Transverse colon (tissue), 4 donors: ENCODE measurements around the gene BANP. TPM values are rescaled to one million over a fixed set of nuclear protein-coding genes. Genes with fewer than 3 reads are reported as not detected.

Source experiments
- DNase-seq: peaks from one replicate; pipeline ENCODE4 v3.0.0-alpha.2; 2019
- H3K27ac ChIP-seq, 4 donors: fragments of 200-600 bp; sonication (generic); 2 replicates each; pipeline ENCODE4 v1.5.1; 2016 to 2018; ENCODE audit warnings: inconsistent platforms in 4 of 4
- H3K27me3 ChIP-seq: fragments of 200-600 bp; sonication (generic); 2 replicates; pipeline ENCODE4 v1.5.1; 2017; ENCODE audit warnings: inconsistent platforms
- H3K36me3 ChIP-seq, 4 donors: fragments of 200-600 bp; sonication (generic); 2 replicates each; pipeline ENCODE4 v1.5.1; 2017 to 2019; ENCODE audit warnings: inconsistent platforms in 4 of 4
- H3K4me1 ChIP-seq, 4 donors: fragments of 200-600 bp; sonication (generic); 2 replicates each; pipeline ENCODE4 v1.5.1; 2017 to 2020; ENCODE audit warnings: inconsistent platforms in 4 of 4
- H3K4me3 ChIP-seq, 4 donors: fragments of 200-600 bp; sonication (generic); 1 replicate in 1 of 4; 2 replicates in 3 of 4; pipeline versions ENCODE4 v1.5.1 to v1.6.1; 2017 to 2019; ENCODE audit warnings: inconsistent platforms in 4 of 4
- H3K9me3 ChIP-seq, 2 donors: fragments of 200-600 bp; sonication (generic); 2 replicates each; pipeline ENCODE4 v1.5.1; 2017 to 2019; ENCODE audit warnings: inconsistent platforms in 2 of 2
- CTCF ChIP-seq, 5 experiments: fragments of 200-600 bp in 3 of 5; fragments of 450-650 bp in 2 of 5; sonication (generic) in 3 of 5; IDR thresholded peaks; 1 replicate in 2 of 5; 2 replicates in 3 of 5; pipeline ENCODE4 v1.5.1; 2016 to 2017; ENCODE audit warnings: antibody characterized with exemption in 5 of 5, inconsistent platforms in 3 of 5, mild to moderate bottlenecking in 2 of 5, moderate library complexity in 1 of 5
- EP300 ChIP-seq: sonication (generic); formaldehyde crosslinking; IDR thresholded peaks from one replicate; pipeline ENCODE4 v1.6.1; 2017; ENCODE audit warnings: antibody characterized with exemption, low read depth
- POLR2A ChIP-seq: fragments of 450-650 bp; IDR thresholded peaks from one replicate; pipeline ENCODE4 v1.6.1; 2016; ENCODE audit warnings: antibody characterized with exemption, mild to moderate bottlenecking, moderate library complexity
- POLR2AphosphoS5 ChIP-seq, 3 donors: sonication (generic); formaldehyde crosslinking; IDR thresholded peaks; one replicate each; pipeline ENCODE4 v1.6.1; 2016; ENCODE audit warnings: antibody characterized with exemption in 3 of 3
- WGBS, 2 donors: methylation state at CpG; one replicate each; pipeline ENCODE4 v1.1.5; 2018; ENCODE audit warnings: low coverage in 1 of 2; 5-methylcytosine and 5-hydroxymethylcytosine counted together
- in situ Hi-C, 4 donors: fragments of 200-750 bp; cut with MboI; loops; one replicate each; pipeline versions ENCODE4 v1.15.0 to v1.15.1; 2017; ENCODE audit warnings: low sequenced_read_pairs in 3 of 4, low pct_ligation_motif_present in 1 of 4, low pct_unique_long_range_greater_than_20kb in 1 of 4
- intact Hi-C: fragments of 100-400 bp; cut with DNase I; formaldehyde crosslinking; loops from one replicate; pipeline ENCODE4 v1.15.1; 2023; ENCODE audit warnings: low total_unique reads
- total RNA-seq, 4 donors: library from RNA; depleted of rRNA; stranded (reverse); fragments of >200 nt; gene quantifications; one replicate each; pipeline ENCODE4 v1.1.0, GENCODE V29; 2016

Gene BANP
- total RNA-seq, 4 donors from 2014 or later: 15.3 to 25.1 (median 18.7) TPM

GRCh38 chr16:88078111-88078775 lies 127.0 kb downstream of the BANP start:
- in situ Hi-C loops: no loop called here

GRCh38 chr16:88083582-88083981 lies 132.3 kb downstream of the BANP start:
- intact Hi-C loops: no loop called here
- no peaks in the 10 kb centered on the region for H3K36me3 ChIP-seq
- 93% methylated on average over 9 of the region's 9 CpGs; no CpG with 5 or more reads in 1 of the 2 donors for WGBS, 2 donors

More at GRCh38 chr16:88078111-88078775, 127.0 kb downstream of the BANP start:
- H3K36me3 ChIP-seq: peaks cover 0 to 4% (median 1%) of the 10 kb centered on the region in 4 donors
- H3K4me1 ChIP-seq: no peaks in the 10 kb centered on the region
- H3K4me3 ChIP-seq: no peak overlapping the region
- no peak for DNase-seq
- H3K27me3 ChIP-seq: no peaks in the 10 kb centered on the region
- TF ChIP-seq EP300 (no peak), POLR2A (no peak), POLR2AphosphoS5 (IDR thresholded peaks at IDR 0.05) (no peak), CTCF (IDR thresholded peaks at IDR 0.05) (no peak)
- no peaks in the 10 kb centered on the region for H3K9me3 ChIP-seq
- no peak overlapping the region for H3K27ac ChIP-seq
- intact Hi-C loops: no loop called here
- WGBS, 2 donors: 92 to 96% methylated on average over 9 to 17 of the region's 17 CpGs

GRCh38 chr16:88084881-88085280 lies 133.6 kb downstream of the BANP start:
- no peaks in the 10 kb centered on the region for H3K36me3 ChIP-seq
- no peaks in the 10 kb centered on the region for H3K27me3 ChIP-seq
- in situ Hi-C loops: no loop called here
- no peak for DNase-seq
- no peaks in the 10 kb centered on the region for H3K4me1 ChIP-seq
- 60 to 69% methylated on average over 2 to 3 of the region's 3 CpGs for WGBS, 2 donors
- H3K9me3 ChIP-seq: no peaks in the 10 kb centered on the region
- TF ChIP-seq CTCF (IDR thresholded peaks at IDR 0.05): no peak
- peak in 1 of 3 donors; percentile 29 for TF ChIP-seq POLR2AphosphoS5 (IDR thresholded peaks at IDR 0.05)
- intact Hi-C loops: no loop called here
- H3K4me3 ChIP-seq: no peak overlapping the region
- H3K27ac ChIP-seq: no peak overlapping the region

More at GRCh38 chr16:88083582-88083981, 132.3 kb downstream of the BANP start:
- in situ Hi-C loops: no loop called here
- Histone ChIP-seq H3K9me3 (no peaks in the 10 kb centered on the region), H3K4me1 (no peaks in the 10 kb centered on the region), H3K4me3 (no peak overlapping the region), H3K27ac (no peak overlapping the region), H3K27me3 (no peaks in the 10 kb centered on the region)
- TF ChIP-seq EP300: no peak
- no peak for TF ChIP-seq POLR2A
- no peak for TF ChIP-seq CTCF (IDR thresholded peaks at IDR 0.05)
- TF ChIP-seq POLR2AphosphoS5 (IDR thresholded peaks at IDR 0.05): no peak
- DNase-seq: no peak

- no peaks in the 10 kb centered on the region for H3K9me3 ChIP-seq
- no peak for DNase-seq
- whole genome bisulfite sequencing, 2 donors: 78 to 92% methylated on average over 2 to 29 of the region's 34 CpGs
- no peaks in the 10 kb centered on the region for H3K36me3 ChIP-seq
- in situ Hi-C loops (no loop called here), intact Hi-C loops (no loop called here)
- H3K4me3 ChIP-seq: no peak overlapping the region
- TF ChIP-seq POLR2AphosphoS5 (IDR thresholded peaks at IDR 0.05) (no peak), EP300 (no peak), POLR2A (no peak), CTCF (IDR thresholded peaks at IDR 0.05) (no peak)
- peaks cover 0 to 4% (median 0%) of the 10 kb centered on the region in 4 donors for H3K4me1 ChIP-seq
- H3K27ac ChIP-seq: no peak overlapping the region
- peaks cover 4% of the 10 kb centered on the region for H3K27me3 ChIP-seq
Observed at GRCh38 chr16:88086571-88087516, 135.6 kb downstream of the BANP start.
